ENCODE results near the gene ETFRF1. TPM values are rescaled to one million over a fixed set of nuclear protein-coding genes. Genes with fewer than 3 reads are reported as not detected.

Gene ETFRF1
- total RNA-seq, 1 experiment from 2014 or later = 5.9 TPM

Other genes starting within 250 kb of the ETFRF1 start
- gene BCAT1, start 246.1 kb upstream of the ETFRF1 start, total RNA-seq (2021) = 239 to 267 TPM (median 240 TPM) in 3 replicates
- 0.25 TPM in 1 of 3 replicates, not detected in the others for gene DNAI7, start 77 bp upstream of the ETFRF1 start, total RNA-seq (2021)
- gene KRAS, start 55.7 kb downstream of the ETFRF1 start, total RNA-seq (2021) = 60.9 to 66.2 TPM (median 61.3 TPM) in 3 replicates